Vagina (tissue), 2 donors: ENCODE results near the gene PLD2.

Source experiments
- CTCF ChIP-seq, 3 experiments: fragments of 450-650 bp in 2 of 3; fragments of 200-600 bp in 1 of 3; sonication (generic) in 1 of 3; IDR thresholded peaks; one replicate each; pipeline ENCODE4 v1.5.1; 2017 to 2019; ENCODE audit warnings: antibody characterized with exemption in 3 of 3, mild to moderate bottlenecking in 2 of 3, moderate library complexity in 2 of 3
- POLR2A ChIP-seq, 2 donors: fragments of 450-650 bp; IDR thresholded peaks; one replicate each; pipeline ENCODE4 v1.6.1; 2017; ENCODE audit warnings: antibody characterized with exemption in 2 of 2, mild to moderate bottlenecking in 2 of 2, moderate library complexity in 2 of 2
- POLR2AphosphoS5 ChIP-seq, 2 donors: sonication (generic); formaldehyde crosslinking; IDR thresholded peaks; one replicate each; pipeline ENCODE4 v1.9.0; 2017; ENCODE audit warnings: antibody characterized with exemption in 2 of 2, mild to moderate bottlenecking in 2 of 2, low read depth in 1 of 2; ENCODE audit not compliant: insufficient read depth in 1 of 2

GRCh38 chr17:4782652-4783051 is 24.3 kb upstream of the PLD2 start:
- TF ChIP-seq CTCF (IDR thresholded peaks at IDR 0.05) (no peak), POLR2AphosphoS5 (IDR thresholded peaks at IDR 0.05; ENCODE audit: insufficient read depth in 1 of 2, low read depth in 1 of 2) (no peak), POLR2A (IDR thresholded peaks at IDR 0.05) (no peak)
